Upper lobe of right lung (tissue), 1 donor: ENCODE data around the gene LIX1. TPM values are rescaled to one million over a fixed set of nuclear protein-coding genes. Genes with fewer than 3 reads are reported as not detected.

ENCODE experiments used
- ATAC-seq: fragments of 200-7000 bp; cut with Tn5 transposase; one replicate; pipeline ENCODE4 v1.9.1; 2020; ENCODE audit warnings: mild to moderate bottlenecking, moderate library complexity
- DNase-seq: peaks from one replicate; pipeline ENCODE4 v3.0.0-alpha.2; 2020
- H3K27ac ChIP-seq: fragments of 200-600 bp; one replicate; pipeline ENCODE4 v1.8.0; 2022
- H3K27me3 ChIP-seq: fragments of 200-600 bp; one replicate; pipeline ENCODE4 v1.8.0; 2022; ENCODE audit warnings: mild to moderate bottlenecking
- H3K36me3 ChIP-seq: fragments of 200-600 bp; one replicate; pipeline ENCODE4 v1.8.0; 2022
- H3K4me1 ChIP-seq: fragments of 200-600 bp; one replicate; pipeline ENCODE4 v1.8.0; 2022
- H3K4me3 ChIP-seq: fragments of 200-600 bp; one replicate; pipeline ENCODE4 v1.8.0; 2022; ENCODE audit warnings: mild to moderate bottlenecking
- H3K9me3 ChIP-seq: fragments of 200-600 bp; one replicate; pipeline ENCODE4 v1.8.0; 2022
- intact Hi-C: fragments of 100-400 bp; cut with DNase I; formaldehyde crosslinking; loops from one replicate; pipeline ENCODE4 v1.11.0; 2022
- total RNA-seq: library from RNA; stranded (reverse); fragmentation: NEBNext Ultra II Directional; extraction: Animal tissue kit (Norgen Biotek cat#: 25700); gene quantifications from one replicate; pipeline ENCODE4 v1.2.1, GENCODE V29; 2021
- TF ChIP-seq, protein P1 (sequence below): fragments of 200-600 bp; IDR thresholded peaks from one replicate; pipeline ENCODE4 v1.8.0; 2022; ENCODE audit warnings: antibody characterized with exemption
- donor health status: DM: no; HTN: yes; CAD: no; lungs with severe emphysema.

Gene LIX1
- total RNA-seq, 1 donor from 2014 or later: not detected

- Histone ChIP-seq H3K27me3 (no peaks in the 10 kb centered on the region), H3K27ac (no peak overlapping the region), H3K36me3 (no peaks in the 10 kb centered on the region), H3K9me3 (no peaks in the 10 kb centered on the region), H3K4me3 (no peak overlapping the region), H3K4me1 (no peaks in the 10 kb centered on the region)
- intact Hi-C loops: no loop called here
- ATAC-seq: no peak
- DNase-seq: no peak
- TF ChIP-seq, protein P1, sequence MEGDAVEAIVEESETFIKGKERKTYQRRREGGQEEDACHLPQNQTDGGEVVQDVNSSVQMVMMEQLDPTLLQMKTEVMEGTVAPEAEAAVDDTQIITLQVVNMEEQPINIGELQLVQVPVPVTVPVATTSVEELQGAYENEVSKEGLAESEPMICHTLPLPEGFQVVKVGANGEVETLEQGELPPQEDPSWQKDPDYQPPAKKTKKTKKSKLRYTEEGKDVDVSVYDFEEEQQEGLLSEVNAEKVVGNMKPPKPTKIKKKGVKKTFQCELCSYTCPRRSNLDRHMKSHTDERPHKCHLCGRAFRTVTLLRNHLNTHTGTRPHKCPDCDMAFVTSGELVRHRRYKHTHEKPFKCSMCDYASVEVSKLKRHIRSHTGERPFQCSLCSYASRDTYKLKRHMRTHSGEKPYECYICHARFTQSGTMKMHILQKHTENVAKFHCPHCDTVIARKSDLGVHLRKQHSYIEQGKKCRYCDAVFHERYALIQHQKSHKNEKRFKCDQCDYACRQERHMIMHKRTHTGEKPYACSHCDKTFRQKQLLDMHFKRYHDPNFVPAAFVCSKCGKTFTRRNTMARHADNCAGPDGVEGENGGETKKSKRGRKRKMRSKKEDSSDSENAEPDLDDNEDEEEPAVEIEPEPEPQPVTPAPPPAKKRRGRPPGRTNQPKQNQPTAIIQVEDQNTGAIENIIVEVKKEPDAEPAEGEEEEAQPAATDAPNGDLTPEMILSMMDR: no peak
Measured at GRCh38 chr5:97131139-97131710, 11.2 kb downstream of the LIX1 start.

- Histone ChIP-seq H3K4me3 (no peak overlapping the region), H3K27ac (no peak overlapping the region), H3K36me3 (no peaks in the 10 kb centered on the region), H3K27me3 (no peaks in the 10 kb centered on the region), H3K9me3 (no peaks in the 10 kb centered on the region), H3K4me1 (no peaks in the 10 kb centered on the region)
- DNase-seq: no peak
- TF ChIP-seq, protein P1: no peak
- ATAC-seq: no peak
- intact Hi-C loops: no loop called here
Measured at GRCh38 chr5:97127727-97128126, 14.7 kb downstream of the LIX1 start.

- TF ChIP-seq, protein P1: no peak
- intact Hi-C loops: no loop called here
- ATAC-seq: no peak
Measured at GRCh38 chr5:97125125-97125683, 17.2 kb downstream of the LIX1 start.

GRCh38 chr5:97124335-97124734, 18.1 kb downstream of the LIX1 start:
- Histone ChIP-seq H3K4me1 (no peaks in the 10 kb centered on the region), H3K27me3 (no peaks in the 10 kb centered on the region), H3K27ac (no peak overlapping the region), H3K4me3 (no peak overlapping the region), H3K36me3 (no peaks in the 10 kb centered on the region), H3K9me3 (no peaks in the 10 kb centered on the region)
- TF ChIP-seq, protein P1: no peak
- ATAC-seq (no peak), DNase-seq (no peak)
- intact Hi-C loops: no loop called here

More at GRCh38 chr5:97125125-97125683, 17.2 kb downstream of the LIX1 start:
- Histone ChIP-seq H3K27me3 (no peaks in the 10 kb centered on the region), H3K27ac (no peak overlapping the region), H3K4me1 (no peaks in the 10 kb centered on the region), H3K36me3 (no peaks in the 10 kb centered on the region), H3K9me3 (no peaks in the 10 kb centered on the region), H3K4me3 (no peak overlapping the region)
- DNase-seq: no peak

DNA sequence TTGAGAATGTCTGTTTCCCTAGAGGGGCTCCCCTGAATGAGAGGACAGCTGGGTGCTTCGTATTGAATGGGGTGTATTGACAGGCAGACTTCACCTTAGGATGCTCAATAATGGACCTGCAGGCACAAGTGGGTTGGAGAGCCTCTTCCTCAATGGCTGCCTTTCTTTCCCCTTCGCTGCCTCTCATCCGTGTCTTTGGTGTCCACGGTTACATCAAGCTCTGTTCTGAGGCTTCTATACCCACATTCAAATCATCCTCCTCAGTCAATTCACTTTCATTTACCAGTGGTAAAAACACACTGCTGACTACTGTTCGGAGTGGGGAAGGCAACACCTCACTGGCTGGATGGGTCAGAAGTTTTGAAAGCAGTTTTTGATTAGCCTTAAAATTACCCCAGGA, 20.6 kb downstream of the LIX1 start:
- DNase-seq (no peak), ATAC-seq (no peak)
- TF ChIP-seq, protein P1: no peak
- Histone ChIP-seq H3K27ac (no peak overlapping the region), H3K4me3 (no peak overlapping the region), H3K36me3 (no peaks in the 10 kb centered on the region), H3K27me3 (no peaks in the 10 kb centered on the region), H3K9me3 (no peaks in the 10 kb centered on the region), H3K4me1 (no peaks in the 10 kb centered on the region)
- intact Hi-C loops: no loop called here
